ENCODE results near the gene ICE1.
"Not testable (repeated sequence)": the region's sequence is repeated elsewhere in the genome, so short reads cannot be mapped to it uniquely, and the experiment has no call there.

Gene ICE1

DNA sequence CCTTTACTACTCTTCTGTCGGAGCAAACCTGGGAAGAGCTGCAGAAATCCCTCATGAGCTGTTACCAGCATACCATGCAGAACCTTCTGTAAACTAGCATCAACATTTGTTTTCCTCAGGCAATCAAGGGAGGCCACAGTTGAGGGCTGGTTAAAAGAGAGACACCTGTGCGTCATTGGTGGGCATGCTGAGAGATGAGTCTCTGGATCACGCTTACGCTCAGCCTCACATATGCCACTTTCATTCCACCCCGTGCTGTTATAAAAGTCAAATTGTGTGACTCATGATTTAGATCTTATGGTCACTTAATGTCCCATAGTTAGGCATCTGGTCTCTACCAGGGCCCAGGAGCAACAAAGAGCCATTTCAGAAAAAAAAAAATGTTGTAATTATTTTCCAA, 18.1 kb upstream of the ICE1 start:
- DNase-seq (ENCODE audit: low read depth) = no peak
- TF ChIP-seq, protein P1, sequence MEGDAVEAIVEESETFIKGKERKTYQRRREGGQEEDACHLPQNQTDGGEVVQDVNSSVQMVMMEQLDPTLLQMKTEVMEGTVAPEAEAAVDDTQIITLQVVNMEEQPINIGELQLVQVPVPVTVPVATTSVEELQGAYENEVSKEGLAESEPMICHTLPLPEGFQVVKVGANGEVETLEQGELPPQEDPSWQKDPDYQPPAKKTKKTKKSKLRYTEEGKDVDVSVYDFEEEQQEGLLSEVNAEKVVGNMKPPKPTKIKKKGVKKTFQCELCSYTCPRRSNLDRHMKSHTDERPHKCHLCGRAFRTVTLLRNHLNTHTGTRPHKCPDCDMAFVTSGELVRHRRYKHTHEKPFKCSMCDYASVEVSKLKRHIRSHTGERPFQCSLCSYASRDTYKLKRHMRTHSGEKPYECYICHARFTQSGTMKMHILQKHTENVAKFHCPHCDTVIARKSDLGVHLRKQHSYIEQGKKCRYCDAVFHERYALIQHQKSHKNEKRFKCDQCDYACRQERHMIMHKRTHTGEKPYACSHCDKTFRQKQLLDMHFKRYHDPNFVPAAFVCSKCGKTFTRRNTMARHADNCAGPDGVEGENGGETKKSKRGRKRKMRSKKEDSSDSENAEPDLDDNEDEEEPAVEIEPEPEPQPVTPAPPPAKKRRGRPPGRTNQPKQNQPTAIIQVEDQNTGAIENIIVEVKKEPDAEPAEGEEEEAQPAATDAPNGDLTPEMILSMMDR (IDR thresholded peaks at IDR 0.05; ENCODE audit: low read depth, low read length, missing control alignments) = no peak
- H3K4me3 ChIP-seq (ENCODE audit: low read depth, low read length) = no peak overlapping the region

DNA sequence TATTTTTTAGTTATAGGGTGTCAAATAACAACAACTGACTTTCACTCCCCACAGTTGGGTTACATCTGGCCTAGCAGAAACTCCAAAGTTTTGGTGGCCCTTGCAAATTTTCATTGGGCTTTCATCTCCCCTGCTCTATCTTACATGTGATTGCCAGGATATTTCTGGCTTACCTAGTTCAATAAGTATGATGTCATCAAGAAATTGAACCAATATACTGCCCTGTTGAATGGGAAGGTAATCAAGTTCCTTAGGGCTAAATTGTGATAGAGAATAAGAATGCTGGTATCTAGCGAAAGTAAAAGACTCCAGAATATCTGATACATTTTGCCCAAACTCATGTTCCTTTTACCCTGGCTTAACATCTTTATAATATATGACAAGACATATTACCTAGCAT, 17.0 kb upstream of the ICE1 start:
- no peak overlapping the region for H3K4me3 ChIP-seq (ENCODE audit: low read depth, low read length)
- no peak for DNase-seq (ENCODE audit: low read depth)
- TF ChIP-seq, protein P1 (IDR thresholded peaks at IDR 0.05; ENCODE audit: low read depth, low read length, missing control alignments) = no peak

DNA sequence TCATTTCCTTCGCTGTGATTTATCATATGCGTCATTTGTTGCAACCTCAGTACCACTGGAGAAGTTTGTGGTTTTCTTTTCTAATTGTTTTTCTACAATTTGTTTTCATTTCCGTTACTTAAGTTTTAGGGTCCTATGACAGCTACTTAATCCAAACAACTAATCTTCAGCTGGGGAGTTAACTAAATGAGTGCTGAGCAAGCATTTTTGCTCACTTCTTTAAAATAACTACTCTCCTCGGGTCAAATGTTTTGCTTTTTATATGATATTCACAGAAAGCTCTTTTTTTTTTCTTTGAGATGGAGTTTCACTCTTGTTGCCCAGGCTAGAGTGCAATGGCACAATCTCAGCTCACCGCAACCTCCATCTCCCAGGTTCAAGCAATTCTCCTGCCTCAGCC, 14.6 kb upstream of the ICE1 start:
- no peak overlapping the region for H3K4me3 ChIP-seq (ENCODE audit: low read depth, low read length)
- DNase-seq (ENCODE audit: low read depth) = no peak
- TF ChIP-seq, protein P1 (IDR thresholded peaks at IDR 0.05; ENCODE audit: low read depth, low read length, missing control alignments) = no peak

DNA sequence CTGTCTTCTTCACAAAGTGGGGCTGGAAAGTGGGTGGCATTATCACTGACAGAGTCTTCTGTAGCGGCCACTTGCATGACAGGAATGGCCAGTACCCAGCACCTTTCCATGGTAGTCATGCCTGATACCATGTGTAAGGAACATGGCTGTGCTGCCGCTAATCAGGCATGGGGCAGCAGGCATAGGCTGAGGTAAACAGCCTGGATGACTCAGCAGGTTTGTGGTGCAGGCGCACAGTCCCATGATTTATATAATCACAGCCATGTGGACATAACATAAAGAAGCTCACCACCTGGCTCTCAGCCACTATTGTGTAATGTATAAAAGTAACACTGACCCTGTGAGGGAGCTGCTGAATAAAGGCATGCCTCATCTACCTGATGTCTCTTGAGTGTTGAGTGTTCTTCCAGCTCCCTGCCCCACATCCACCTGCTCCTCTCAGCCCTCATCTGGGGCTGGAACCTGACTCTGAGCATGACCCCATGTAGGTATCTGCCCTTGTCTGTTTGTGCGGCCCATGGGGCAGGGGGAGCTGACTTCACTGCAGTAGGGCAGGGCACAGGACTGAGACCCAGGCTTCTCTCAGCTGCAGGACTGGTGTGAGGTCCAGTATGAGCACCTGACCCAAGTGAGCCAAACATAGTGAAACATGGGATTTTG, 13.2 kb upstream of the ICE1 start:
- no peak for DNase-seq (ENCODE audit: low read depth)
- no peak overlapping the region for H3K4me3 ChIP-seq (ENCODE audit: low read depth, low read length)
- TF ChIP-seq, protein P1 (IDR thresholded peaks at IDR 0.05; ENCODE audit: low read depth, low read length, missing control alignments) = no peak

DNA sequence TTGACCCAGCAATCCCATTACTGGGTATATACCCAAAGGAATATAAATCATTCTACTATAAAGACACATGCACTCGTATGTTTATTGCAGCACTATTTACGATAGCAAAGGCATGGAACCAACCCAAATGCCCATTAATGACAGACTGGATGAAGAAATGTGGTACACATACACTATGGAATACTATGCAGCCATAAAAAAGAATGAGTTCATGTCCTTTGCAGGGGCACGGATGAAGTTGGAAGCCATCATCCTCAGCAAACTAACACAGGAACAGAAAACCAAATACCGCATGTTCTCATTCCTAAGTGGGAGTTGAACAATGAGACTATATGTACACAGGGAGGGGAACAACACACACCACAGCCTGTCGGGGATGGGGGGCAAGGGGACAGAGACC, 8.6 kb upstream of the ICE1 start:
- DNase-seq (ENCODE audit: low read depth); H3K4me3 ChIP-seq (ENCODE audit: low read depth, low read length): not testable (repeated sequence)

GRCh38 chr5:5414999-5415398, 7.5 kb upstream of the ICE1 start:
- DNase-seq (ENCODE audit: low read depth) = no peak
- H3K4me3 ChIP-seq (ENCODE audit: low read depth, low read length) = no peak overlapping the region
- TF ChIP-seq, protein P1 (IDR thresholded peaks at IDR 0.05; ENCODE audit: low read depth, low read length, missing control alignments) = no peak

DNA sequence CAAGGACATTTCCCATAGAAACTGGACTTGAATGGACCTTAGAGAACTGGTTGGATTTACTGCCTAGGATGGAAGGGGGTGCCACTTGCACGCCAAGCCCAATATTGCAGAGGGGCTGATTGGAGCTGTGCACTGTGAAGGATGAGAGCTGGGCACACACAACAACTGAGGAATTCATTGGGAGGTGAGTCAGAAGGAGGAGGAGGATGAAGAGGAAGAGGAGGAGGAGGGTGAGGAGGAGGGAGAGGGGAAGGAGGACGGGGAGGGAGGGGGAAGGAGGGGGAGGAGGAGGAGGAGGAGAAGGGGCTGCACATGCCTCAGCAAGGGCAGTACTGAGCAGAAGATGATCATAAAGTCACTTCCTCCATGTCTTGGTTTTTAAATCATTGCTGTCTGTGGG, 5.7 kb upstream of the ICE1 start:
- TF ChIP-seq, protein P1 (IDR thresholded peaks at IDR 0.05; ENCODE audit: low read depth, low read length, missing control alignments) = no peak
- H3K4me3 ChIP-seq (ENCODE audit: low read depth, low read length) = no peak overlapping the region
- DNase-seq (ENCODE audit: low read depth) = no peak
